Fibroblast of peridontal ligament (primary cell): ENCODE data around the gene RAB23.

Experiments used
- DNase-seq: peaks from one replicate; pipeline ENCODE4 v3.0.0-alpha.2; 2010; ENCODE audit errors: extremely low read depth

The RAB23 gene

DNA sequence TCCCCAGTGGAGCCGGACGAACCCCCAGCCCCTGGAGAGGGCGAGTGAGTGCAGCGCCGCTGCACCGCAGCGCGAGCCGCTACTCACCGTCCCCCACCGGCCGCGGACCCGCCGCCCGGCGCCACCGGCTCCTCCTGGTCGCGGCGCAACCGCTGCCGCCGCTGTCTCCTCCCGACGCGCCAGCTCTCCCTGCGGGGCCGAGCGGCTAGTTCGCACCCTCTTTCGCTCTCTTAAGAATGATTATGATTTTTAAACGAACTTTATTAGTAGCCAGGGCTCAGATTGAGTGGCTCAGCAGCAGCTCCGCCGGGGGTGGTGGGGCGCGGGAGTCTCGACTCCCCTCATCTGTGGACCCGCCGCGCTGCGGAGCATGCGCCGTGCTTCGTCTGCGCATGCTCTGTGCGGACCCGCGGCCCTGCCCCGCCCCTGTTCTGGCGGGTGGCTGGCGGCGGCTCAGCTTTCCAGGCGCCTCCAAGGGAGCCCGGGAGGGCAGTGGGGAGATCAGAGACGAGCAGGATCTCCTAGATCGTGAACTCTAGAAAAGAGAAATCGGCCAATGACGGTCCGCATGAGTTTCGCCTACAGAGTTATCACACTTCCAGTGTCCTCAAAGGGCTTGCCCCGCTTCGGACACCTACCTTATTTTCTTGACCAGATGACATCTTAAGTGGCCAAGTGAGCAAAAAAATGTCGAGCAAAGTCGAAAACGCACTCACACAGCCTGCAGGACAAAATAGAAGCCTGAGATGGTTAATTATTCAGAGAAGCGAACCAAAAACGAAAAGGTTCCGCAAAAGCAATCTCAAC lies at the start of gene RAB23:
Gene RAB23, minus strand, starts transcription at position 372 of the 807 bp plus-strand sequence. CDS start 11,927 bp downstream, outside the sequence.
- peak; percentile 86 for DNase-seq

DNA sequence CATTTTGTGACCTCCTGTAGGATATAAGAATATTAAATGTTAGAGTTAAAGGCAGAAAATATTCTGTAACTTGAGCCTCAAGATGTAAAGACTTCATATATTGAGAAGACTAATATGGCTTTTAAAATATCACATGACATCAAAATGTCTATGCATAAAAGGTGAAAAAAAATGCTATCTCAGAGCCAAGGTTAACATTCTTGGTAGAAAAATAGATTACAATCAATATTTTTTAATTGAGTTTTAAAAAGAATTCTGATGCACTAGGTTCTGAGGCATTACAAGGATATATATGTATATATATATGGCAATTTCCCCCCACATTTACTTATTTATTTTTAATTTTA lies 46.2 kb upstream of the RAB23 start:
- no peak for DNase-seq

DNA sequence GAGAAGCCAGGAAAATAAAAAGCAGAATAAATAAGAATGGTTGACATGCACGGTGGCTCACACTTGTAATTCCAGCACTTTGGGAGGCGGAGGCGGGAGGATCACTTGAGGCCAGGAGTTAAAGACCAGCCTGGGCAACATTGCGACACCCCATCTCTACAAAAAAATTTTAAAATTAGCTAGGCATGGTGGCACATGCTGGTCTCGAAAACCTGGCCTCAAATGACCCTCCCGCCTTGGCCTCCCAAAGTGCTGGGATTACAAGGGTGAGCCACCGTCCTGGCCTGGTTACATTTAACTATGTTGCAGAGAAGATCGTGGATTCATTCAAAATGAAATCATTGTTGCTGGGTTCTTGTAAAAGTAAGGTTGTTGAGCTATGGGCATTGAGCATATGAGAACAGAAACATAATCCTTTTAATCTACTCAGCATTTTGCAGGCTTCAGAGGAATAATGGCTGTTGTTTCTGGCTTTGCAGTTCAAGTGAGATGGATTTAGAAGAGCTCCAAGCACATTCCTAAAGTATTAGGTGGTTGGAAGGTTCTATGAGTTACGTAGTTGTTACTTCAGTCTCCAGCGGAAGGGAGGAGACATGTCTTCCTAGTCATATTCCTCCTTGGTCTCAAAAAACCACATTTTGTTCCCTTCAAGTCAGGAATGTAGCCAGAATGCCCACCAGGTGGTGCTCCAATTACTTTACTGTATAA lies 45.6 kb upstream of the RAB23 start:
- peak; percentile 99 for DNase-seq

DNA sequence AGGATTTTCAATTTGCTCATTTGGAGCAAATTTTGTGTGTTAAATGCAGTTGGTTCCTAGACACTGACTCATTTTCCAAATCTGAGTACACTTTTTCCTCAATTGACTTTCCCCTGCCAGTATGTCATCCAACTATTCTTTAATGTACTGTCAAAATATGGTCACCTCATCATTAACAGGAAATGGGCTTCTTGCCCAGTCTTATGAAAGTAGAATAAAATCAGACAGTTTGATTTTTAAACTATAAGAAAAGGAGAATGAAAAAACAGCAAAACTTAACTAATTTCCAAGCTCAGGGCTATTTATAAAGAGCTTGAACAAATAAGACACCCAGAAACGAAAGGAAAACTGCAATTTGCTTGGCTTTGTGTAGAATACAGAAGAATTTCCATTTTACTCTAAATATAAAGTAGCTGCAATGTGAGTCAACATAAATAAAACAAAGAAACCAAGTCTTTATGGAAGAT lies 43.7 kb upstream of the RAB23 start:
- peak; percentile 82 for DNase-seq

DNA sequence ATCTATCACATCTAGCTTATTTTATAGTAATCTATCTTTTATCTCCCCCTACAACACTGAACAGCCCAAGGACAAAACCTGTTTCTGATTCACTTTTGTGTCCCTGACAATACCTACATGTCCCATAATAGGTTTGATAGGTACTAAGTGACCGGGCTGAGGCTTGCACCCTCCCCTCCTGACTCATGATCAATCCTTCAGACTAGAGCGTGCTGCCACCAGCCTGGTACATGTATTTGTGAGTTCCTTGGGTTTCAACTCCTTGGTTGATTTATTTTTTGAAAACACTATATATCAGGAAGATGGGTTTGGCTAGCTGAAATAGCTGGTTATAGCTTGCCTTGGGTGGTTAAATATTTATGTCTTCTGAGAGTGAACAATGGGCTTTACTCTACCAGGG lies 41.6 kb upstream of the RAB23 start:
- DNase-seq, result no peak

DNA sequence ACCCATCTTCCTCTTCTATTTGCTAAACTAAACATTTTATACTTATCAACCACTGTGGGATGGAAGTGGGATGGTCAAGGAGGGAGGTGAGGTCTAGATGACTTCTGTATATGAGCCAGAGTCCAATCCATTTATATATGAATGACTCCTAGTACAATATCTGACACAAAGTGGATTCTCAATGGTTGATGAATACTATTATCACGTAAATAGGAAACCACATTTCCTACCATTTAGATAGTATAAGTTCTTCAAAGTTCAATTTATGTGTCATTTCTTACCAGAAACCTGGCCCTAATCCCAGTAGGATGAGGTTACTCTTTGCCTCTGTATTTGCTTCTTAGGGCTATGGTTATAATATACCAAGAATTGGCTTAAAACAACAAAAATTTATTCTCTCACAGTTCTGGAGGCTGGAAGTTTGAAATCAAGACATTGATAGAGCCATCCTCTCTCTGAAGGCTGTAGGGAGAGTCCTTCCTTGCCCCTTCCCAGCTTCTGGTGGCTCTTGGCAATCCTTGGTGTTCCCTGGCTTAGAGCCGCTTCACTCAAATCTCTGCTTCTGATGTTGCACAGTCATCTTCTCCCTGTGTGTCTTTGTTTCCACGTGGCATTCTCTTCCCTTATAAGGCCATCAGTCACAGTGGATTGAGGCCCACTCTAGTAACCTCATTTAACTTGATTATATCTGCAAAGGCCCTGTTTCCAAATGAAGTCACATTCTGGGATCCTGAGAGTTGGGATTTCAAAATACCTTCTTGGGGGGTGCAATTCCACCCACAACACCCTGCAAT lies 41.0 kb upstream of the RAB23 start:
- peak; percentile 98 for DNase-seq

DNA sequence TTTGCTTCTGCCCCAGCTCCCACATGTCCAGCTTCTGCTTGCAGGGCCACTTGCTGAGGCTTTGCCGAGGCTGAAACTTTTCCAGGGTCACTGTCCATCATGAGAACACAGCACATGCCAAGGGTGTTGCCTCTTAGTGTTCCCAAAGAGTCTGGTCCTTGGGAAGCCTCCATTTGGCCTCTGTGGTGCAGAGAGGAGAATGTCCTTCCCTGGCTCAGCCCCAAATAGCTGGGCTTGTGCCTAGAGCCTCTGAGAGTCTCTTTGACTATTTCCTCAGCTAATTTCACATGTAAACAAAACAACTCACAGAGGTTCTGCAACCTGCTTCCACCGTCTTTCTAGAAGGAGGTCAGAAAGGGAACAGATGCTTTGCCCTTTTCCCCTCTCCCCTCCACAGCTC lies 40.4 kb upstream of the RAB23 start:
- DNase-seq, result no peak

DNA sequence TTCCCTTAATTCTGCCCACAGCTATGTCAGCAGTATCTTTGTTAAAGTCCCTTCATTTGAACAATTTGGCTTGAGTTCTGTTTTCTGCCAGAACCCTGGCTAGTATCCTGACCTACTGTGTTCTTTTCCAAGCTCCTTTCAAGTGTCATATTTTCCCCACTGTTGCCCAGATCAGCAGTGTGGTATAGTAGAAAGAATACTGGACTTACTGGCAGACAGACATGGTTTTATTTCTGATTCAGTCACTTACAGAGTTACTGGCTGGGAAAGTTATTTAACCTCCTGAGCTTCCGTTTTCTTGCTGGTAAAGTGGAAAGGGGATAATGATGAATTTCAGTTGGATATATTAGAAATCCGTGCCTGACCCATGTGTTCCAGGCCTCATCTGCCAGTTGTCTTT lies 39.8 kb upstream of the RAB23 start:
- DNase-seq, result peak; percentile 49

DNA sequence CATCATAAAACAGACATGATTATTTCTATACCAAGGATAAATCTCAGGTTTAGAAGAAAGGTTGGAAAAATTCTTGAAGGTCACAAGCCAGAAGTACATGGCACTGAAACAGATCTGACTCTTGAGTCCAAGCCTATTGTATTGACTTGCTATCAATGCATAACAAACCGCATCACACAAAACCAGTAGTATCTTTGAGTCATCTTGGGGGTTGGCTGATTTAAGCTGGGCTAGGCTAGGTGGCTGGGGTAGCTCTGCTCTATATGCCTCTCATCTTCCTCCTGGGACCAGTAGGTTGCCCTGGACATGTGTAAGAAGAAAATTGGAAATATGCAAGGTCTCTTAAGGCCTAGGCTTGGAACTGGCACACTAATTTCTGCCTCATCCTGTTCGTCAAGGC lies 37.0 kb upstream of the RAB23 start:
- DNase-seq, result no peak

DNA sequence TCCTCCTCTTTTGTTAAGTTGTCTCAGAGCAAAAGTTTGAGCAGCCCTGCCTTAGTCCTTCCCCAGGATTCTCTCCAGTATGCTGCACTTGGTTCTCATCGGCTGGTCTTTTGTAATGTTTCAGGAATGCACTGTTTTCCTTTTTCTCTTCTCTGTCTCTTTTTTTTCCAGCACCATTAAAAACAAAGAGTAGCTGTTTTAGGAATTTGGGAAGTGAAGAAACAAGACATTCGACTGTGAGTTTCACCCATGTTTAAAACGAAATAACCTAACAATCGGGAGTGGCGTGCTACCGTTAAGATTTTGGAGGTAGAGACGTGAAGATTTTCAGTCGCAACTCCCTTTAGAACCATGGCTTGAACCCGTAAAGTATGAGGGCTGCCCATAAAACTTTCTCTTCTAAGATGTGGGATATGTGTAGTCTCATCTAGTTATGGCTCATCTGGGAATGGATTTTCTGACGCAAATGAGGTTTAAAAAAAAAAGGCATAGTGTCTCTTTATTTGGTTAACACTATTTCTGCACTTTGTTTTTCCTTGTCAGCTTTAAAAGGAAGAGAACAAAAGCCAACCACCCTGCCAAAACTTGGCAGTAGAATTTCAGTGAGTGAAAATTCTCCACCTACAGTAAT lies 35.9 kb upstream of the RAB23 start:
- DNase-seq, result peak; percentile 94

DNA sequence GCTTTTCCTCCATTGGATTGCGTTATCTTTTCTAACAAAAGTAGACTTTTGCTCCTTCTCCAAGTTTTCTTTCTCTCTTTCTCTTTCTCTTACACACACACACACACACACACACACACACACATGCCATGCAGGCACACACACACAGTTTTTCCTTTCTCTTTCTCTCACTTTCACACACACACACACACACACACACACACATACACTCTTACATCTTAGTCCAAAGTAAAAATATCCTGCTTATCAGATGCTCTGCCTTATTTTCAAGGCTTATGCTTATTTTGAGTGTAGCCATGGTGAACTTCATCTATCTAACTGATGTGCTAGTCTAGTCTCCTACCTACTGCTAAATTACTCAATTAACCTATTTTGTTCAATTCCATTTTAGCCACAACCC lies 34.4 kb upstream of the RAB23 start:
- peak; percentile 47 for DNase-seq

DNA sequence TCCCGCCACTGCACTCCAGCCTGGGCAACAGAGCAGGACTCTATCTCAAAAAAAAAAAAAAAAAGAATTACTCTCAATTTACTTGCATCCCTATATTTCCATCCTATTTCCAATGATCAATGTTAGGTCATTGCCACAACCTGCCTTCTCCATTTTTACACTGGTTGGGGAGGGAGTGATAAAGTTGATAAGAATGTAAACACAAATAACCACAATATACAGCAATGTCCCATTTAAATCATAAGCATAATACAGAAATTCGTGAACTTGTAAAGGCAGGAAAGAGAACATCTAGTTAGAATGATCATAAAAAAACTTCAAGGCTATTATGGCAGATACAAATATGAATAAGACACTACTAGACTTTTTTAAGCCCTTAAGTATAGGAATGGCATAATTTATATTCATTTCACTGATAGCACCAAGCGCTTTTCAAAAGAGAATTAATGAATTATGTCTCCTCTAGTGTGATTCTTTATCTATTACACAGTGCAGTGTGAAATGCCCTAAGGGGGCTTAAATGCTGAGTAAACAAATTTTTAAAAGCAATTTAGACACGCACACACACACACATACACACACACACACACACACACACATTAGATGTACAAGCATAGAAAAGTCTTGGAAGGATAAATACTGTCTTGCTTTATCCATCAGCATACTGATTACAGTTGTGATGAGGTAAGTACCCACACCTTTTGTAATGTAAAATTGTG lies 33.5 kb upstream of the RAB23 start:
- DNase-seq, result peak; percentile 25

DNA sequence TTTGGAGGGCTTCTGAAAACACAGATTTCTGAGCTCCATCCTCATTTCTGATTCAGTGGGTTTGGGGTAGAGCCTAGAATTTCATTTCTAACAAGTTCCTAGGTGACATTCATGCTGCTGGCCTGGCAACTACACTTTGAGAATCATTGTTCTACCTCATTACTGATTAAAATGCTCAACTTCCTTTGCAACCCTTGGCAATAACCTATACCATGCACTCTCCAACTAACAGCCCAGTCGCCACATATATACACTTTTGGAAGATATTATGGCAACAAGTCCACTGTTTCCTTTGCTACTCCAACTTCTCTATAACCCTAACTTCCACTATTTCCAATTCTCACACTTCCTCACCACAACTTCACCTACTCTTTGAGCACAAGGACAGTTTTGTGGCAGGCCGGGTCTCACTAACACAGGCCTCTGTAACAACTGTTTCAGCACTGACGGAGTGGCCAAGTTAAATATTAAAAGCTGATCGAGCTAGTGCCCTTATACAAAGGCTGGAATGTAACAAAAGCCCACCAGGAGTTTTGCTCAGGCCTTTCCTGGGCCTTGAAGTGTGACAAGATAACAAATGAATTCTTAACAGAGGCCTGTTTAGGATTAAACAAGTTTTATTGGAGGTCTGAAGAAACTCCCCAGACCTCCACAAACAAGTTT lies 32.1 kb upstream of the RAB23 start:
- no peak for DNase-seq

DNA sequence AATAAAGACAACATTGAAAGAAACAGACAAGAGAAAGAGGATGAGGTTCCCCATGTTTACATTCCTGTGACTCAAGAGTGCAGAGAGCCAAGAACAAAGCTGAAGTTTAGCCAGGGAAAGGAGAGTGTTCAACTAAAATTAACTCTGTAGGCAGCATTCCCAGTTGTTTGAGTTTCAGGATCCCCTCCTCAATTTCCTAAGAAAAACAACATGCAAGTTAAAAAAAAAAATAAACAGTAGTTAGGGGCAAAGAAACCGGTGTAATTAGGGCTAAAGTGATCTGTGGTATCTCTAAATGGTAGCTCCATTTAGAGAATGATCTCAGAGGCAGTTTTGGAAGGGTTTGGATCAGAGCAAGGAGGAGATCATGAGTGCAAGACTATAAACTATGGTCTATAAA lies 30.9 kb upstream of the RAB23 start:
- DNase-seq, result peak; percentile 92

DNA sequence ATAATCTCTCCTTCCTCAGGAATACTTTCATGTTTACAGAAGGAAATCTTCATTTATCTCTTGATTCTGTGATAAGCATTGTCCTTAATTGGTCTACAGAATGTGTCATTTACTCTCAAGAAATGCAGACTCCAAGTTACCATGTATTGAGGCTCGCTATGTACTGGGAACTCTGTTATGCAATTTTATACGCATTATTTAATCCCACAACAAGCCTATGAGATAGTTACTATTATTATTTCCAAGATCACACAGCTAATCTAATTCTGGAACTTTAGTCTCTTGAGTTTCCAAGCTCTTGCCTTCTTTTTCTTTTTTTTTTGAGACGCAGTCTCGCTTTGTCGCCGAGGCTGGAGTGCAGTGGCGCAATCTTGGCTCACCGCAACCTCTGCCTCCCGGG lies 30.0 kb upstream of the RAB23 start:
- no peak for DNase-seq

DNA sequence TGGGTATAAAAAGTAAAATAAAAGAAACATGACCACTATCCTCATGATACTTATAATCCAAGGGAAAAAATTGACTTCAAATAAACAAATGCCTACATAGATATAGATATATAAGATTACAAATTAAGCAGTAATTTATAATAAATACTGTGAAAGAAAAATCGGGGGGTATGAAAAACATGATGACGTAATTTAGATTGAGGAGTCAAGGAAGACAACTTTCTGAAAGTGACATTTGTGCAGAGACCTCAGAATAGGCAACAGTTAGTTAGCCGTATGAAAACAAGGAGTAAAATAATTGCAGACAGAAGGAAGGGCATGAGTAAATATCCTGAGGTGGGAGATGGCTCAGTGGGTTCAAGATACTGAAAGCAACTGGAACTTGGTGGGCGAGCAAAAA lies 28.2 kb upstream of the RAB23 start:
- DNase-seq, result no peak

DNA sequence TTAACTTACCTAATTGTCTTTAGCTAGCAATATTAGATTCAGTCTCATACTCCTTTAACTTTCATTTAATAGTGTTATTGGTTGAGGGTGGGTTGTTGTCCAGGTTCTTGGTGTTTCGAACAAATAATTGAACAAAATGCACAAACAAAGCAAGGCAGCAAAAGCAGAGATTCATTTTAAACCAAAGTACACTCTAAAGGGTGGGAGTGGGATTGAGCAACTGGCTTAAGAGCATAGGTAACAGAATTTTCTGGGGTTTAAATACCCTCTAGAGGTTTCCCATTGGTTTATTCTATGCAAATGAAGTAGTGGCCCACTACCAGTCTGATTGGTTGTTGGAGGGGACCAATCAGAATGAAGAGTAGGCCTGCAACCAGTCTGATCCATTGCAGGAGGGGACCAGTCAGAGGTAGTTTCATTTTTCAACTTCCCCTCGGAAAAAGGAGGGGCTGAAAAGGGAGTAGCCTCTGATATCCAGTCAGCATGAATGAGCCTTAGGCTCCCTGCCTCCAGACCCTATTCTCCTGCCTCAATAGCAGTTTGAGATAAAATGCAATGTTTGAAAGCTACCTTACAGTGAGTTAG lies 26.3 kb upstream of the RAB23 start:
- DNase-seq, result no peak

DNA sequence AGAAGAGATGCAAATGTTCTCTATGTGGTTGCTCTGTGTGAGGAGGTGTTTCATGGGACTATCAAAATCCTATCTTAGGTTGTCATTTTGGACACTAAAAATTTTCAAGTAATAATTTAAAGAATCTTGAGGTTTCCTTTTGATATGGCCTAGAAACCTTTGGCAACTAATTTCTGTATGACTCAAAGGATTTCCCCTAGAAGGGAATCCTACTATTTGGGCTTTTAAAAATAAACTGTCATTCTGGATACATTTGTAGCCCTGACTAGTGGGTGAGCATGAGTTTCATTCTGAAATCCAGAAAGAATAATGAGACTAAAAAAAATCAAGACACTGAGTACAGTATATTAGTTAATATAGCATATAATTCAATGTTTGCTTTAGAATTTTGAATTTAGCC lies 25.5 kb upstream of the RAB23 start:
- peak; percentile 74 for DNase-seq

DNA sequence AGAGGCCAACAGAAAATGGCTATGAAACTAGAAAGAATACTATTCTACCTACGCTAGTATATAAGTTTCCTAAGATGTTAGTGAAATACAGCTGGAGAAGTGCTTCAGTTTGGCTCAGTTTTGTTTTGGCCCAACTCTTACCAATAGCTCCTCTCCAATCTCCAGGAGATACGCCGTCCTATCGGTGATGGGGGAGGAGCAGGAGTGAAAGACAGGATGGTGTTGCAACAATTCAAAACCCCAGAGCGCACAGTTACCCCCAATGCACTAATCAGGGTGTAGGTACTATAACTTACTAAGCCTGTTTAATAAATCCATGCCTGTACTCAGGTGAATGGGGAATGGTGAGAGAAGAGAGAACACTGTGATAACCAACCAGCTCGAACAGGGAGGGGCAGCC lies 24.2 kb upstream of the RAB23 start:
- DNase-seq, result no peak

DNA sequence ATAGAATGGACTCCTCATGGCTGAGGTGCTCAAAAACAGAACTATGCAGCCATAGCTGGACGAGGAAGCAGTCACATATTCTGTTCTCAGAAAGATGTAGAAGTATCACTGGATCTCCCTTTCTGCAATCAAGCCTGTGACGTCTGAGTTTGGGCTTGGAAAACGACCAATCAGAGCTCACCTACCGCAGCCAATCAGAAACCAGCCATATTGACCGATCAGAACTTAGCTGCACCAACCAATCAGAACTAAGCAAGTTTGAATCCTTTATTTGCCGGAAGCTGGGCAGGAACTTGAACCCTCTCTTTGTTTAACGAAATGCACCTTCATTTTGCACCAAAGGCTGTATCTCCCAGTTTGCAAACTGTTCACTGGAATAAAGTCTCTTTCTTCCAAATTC lies 21.8 kb upstream of the RAB23 start:
- DNase-seq, result no peak
